CD4-positive, alpha-beta T cell (primary cell): ENCODE data around the gene SEPTIN10. TPM values are rescaled to one million over a fixed set of nuclear protein-coding genes. Genes with fewer than 3 reads are reported as not detected.

Source experiments
- ATAC-seq: fragments of 200-7000 bp; cut with Tn5 transposase; one replicate; pipeline ENCODE4 v1.10.0; 2022; ENCODE audit warnings: mild to moderate bottlenecking; ENCODE audit not compliant: poor library complexity
- CTCF ChIA-PET: fragments of 350-600 bp; sonication (Branson Sonifier 250); formaldehyde crosslinking; loops from one replicate; lab custom pipeline; 2021; ENCODE audit warnings: antibody characterized with exemption, inconsistent platforms; lab: Charles Lee
- POLR2A ChIA-PET: fragments of 350-600 bp; sonication (Branson Sonifier 250); formaldehyde crosslinking; loops from one replicate; lab custom pipeline; 2021; ENCODE audit warnings: antibody characterized with exemption, inconsistent platforms; lab: Charles Lee
- DNase-seq, 14 experiments: peaks; one replicate each; pipeline ENCODE4 v3.0.0-alpha.2; 2013 to 2020; ENCODE audit warnings: mixed read lengths in 2 of 14
- H3K27ac ChIP-seq, 2 donors: one replicate each; pipeline versions ENCODE4 v1.5.1 to v1.7.0; 2013; ENCODE audit warnings: low read length in 2 of 2, low read depth in 1 of 2, mild to moderate bottlenecking in 1 of 2
- H3K27me3 ChIP-seq, 2 experiments: 1 replicate in 1 of 2; 2 replicates in 1 of 2; pipeline versions ENCODE4 v1.6.1 to v1.7.0; 2013; ENCODE audit warnings: low read length in 2 of 2, control low read depth in 1 of 2, mild to moderate bottlenecking in 1 of 2, moderate library complexity in 1 of 2; ENCODE audit not compliant: insufficient read depth in 2 of 2, control insufficient read depth in 1 of 2
- H3K36me3 ChIP-seq: one replicate; pipeline ENCODE4 v1.6.1; 2013; ENCODE audit warnings: low read length, control low read depth; ENCODE audit not compliant: insufficient read depth
- H3K4me1 ChIP-seq: one replicate; pipeline ENCODE4 v1.6.1; 2013; ENCODE audit warnings: low read length, control low read depth; ENCODE audit not compliant: insufficient read depth
- H3K4me3 ChIP-seq: one replicate; pipeline ENCODE4 v1.5.1; 2013; ENCODE audit warnings: mild to moderate bottlenecking, low read length, moderate library complexity
- H3K9me3 ChIP-seq, 2 experiments: 1 replicate in 1 of 2; 2 replicates in 1 of 2; pipeline versions ENCODE4 v1.6.1 to v1.7.0; 2013; ENCODE audit warnings: low read length in 2 of 2, mild to moderate bottlenecking in 2 of 2, control low read depth in 1 of 2, moderate library complexity in 1 of 2; ENCODE audit not compliant: control insufficient read depth in 1 of 2, insufficient read depth in 1 of 2
- H3K27ac Mint-ChIP-seq: one replicate; pipeline ENCODE4 v1.8.0; 2020; ENCODE audit warnings: mixed read lengths
- H3K27me3 Mint-ChIP-seq: one replicate; pipeline ENCODE4 v1.8.0; 2021; ENCODE audit warnings: mixed read lengths
- H3K36me3 Mint-ChIP-seq: one replicate; pipeline ENCODE4 v1.8.0; 2021; ENCODE audit warnings: low read depth, mixed read lengths
- H3K4me1 Mint-ChIP-seq: one replicate; pipeline ENCODE4 v1.8.0; 2021; ENCODE audit warnings: low read depth, mixed read lengths
- H3K4me3 Mint-ChIP-seq: one replicate; pipeline ENCODE4 v1.8.0; 2020; ENCODE audit warnings: mild to moderate bottlenecking, mixed read lengths
- H3K9me3 Mint-ChIP-seq: one replicate; pipeline ENCODE4 v1.8.0; 2020; ENCODE audit warnings: mixed read lengths
- CTCF ChIP-seq: fragments of 200-600 bp; IDR thresholded peaks from one replicate; pipeline ENCODE4 v1.8.0; 2022; ENCODE audit warnings: antibody characterized with exemption, mild to moderate bottlenecking
- intact Hi-C, 2 experiments: fragments of 100-400 bp; cut with DNase I in 1 of 2; cut with micrococcal nuclease in 1 of 2; formaldehyde crosslinking; loops; one replicate each; pipeline versions ENCODE4 v1.15.1 to v1.9.0; 2023 to 2025; cut with DNase I, micrococcal nuclease
- total RNA-seq, 174 experiments: library from RNA in 2 of 174; stranded (reverse) in 2 of 174; gene quantifications; one replicate each; pipeline ENCODE4 v1.2.3 and lab custom pipeline; 2021 to 2026

The SEPTIN10 gene
- total RNA-seq, 2 experiments from 2014 or later: 2.0 to 2.6 TPM

GRCh38 chr2:109595644-109596043 lies 18.1 kb downstream of the SEPTIN10 start:
- H3K27ac Mint-ChIP-seq: no peak overlapping the region
- Histone ChIP-seq H3K4me3 (no peak overlapping the region), H3K9me3 (no peaks in the 10 kb centered on the region), H3K27me3 (no peaks in the 10 kb centered on the region), H3K36me3 (no peaks in the 10 kb centered on the region), H3K27ac (no peak overlapping the region), H3K4me1 (no peaks in the 10 kb centered on the region)
- ATAC-seq: no peak
- H3K4me3 Mint-ChIP-seq: no peak overlapping the region
- no peak for DNase-seq
- no peaks in the 10 kb centered on the region for H3K4me1 Mint-ChIP-seq
- TF ChIP-seq CTCF: no peak
- H3K9me3 Mint-ChIP-seq: no peaks in the 10 kb centered on the region
- H3K36me3 Mint-ChIP-seq: no peaks in the 10 kb centered on the region
- POLR2A ChIA-PET: no interaction called here
- intact Hi-C loops: no loop called here
- no peaks in the 10 kb centered on the region for H3K27me3 Mint-ChIP-seq
- CTCF ChIA-PET: no interaction called here

GRCh38 chr2:109594246-109594885 lies 19.4 kb downstream of the SEPTIN10 start:
- no peaks in the 10 kb centered on the region for H3K36me3 ChIP-seq
- no peaks in the 10 kb centered on the region for H3K27me3 ChIP-seq
- no peak overlapping the region for H3K27ac ChIP-seq
- H3K4me1 Mint-ChIP-seq: no peaks in the 10 kb centered on the region
- H3K4me1 ChIP-seq: no peaks in the 10 kb centered on the region
- TF ChIP-seq CTCF: no peak
- DNase-seq (no peak), ATAC-seq (no peak)
- CTCF ChIA-PET: interaction anchor here (0.6 kb wide), 1 partner anchor 63 kb away, joined by 3 read pairs; no protein-coding TSS in a partner anchor
- no peaks in the 10 kb centered on the region for H3K9me3 Mint-ChIP-seq
- no peak overlapping the region for H3K4me3 ChIP-seq
- H3K27me3 Mint-ChIP-seq: no peaks in the 10 kb centered on the region
- no peak overlapping the region for H3K4me3 Mint-ChIP-seq
- H3K27ac Mint-ChIP-seq: no peak overlapping the region
- no peaks in the 10 kb centered on the region for H3K36me3 Mint-ChIP-seq
- no peaks in the 10 kb centered on the region for H3K9me3 ChIP-seq
- intact Hi-C loops: no loop called here
- POLR2A ChIA-PET: no interaction called here

- Histone ChIP-seq H3K36me3 (no peaks in the 10 kb centered on the region), H3K27me3 (no peaks in the 10 kb centered on the region), H3K4me3 (no peak overlapping the region), H3K27ac (no peak overlapping the region), H3K4me1 (no peaks in the 10 kb centered on the region), H3K9me3 (no peaks in the 10 kb centered on the region)
- Mint-ChIP-seq H3K4me1 (no peaks in the 10 kb centered on the region), H3K36me3 (no peaks in the 10 kb centered on the region), H3K4me3 (no peak overlapping the region), H3K27me3 (no peaks in the 10 kb centered on the region), H3K27ac (no peak overlapping the region), H3K9me3 (no peaks in the 10 kb centered on the region)
- POLR2A ChIA-PET: no interaction called here
- intact Hi-C loops: no loop called here
- CTCF ChIA-PET: no interaction called here
- no peak for DNase-seq
- ATAC-seq: no peak
- no peak for TF ChIP-seq CTCF
Measured at GRCh38 chr2:109592905-109593304, 20.9 kb downstream of the SEPTIN10 start.
